NB4 (cell line): ENCODE data around the gene SMC2.

ENCODE experiments used
- MAX ChIP-seq: IDR thresholded peaks from 2 replicates; pipeline ENCODE4 v1.6.1; 2011; ENCODE audit warnings: low read depth, low read length
- TF ChIP-seq, protein P1 (sequence below): IDR thresholded peaks from one replicate; pipeline ENCODE4 v1.5.1; 2012; ENCODE audit warnings: low read depth, low read length

DNA sequence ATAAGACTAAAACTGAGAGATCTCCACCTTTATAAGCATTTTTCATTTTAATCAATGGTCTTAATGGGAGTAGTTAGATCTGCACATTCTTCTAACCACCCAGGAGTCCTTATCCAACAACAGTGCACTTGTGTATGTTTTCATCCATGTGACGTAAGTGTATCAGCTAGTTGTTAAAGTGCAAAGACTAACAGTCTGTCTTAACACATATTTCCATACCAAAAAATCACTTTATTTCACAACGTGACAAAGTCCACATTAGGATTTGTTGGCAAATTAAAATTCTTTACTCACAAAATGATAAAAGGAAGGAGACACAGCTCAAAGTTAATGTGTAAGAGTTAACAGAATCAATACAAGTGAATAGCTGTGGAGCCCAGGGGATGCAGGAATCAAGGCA is 1.9 kb upstream of the SMC2 start:
- TF ChIP-seq, protein P1, sequence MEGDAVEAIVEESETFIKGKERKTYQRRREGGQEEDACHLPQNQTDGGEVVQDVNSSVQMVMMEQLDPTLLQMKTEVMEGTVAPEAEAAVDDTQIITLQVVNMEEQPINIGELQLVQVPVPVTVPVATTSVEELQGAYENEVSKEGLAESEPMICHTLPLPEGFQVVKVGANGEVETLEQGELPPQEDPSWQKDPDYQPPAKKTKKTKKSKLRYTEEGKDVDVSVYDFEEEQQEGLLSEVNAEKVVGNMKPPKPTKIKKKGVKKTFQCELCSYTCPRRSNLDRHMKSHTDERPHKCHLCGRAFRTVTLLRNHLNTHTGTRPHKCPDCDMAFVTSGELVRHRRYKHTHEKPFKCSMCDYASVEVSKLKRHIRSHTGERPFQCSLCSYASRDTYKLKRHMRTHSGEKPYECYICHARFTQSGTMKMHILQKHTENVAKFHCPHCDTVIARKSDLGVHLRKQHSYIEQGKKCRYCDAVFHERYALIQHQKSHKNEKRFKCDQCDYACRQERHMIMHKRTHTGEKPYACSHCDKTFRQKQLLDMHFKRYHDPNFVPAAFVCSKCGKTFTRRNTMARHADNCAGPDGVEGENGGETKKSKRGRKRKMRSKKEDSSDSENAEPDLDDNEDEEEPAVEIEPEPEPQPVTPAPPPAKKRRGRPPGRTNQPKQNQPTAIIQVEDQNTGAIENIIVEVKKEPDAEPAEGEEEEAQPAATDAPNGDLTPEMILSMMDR, result no peak
- no peak for TF ChIP-seq MAX
